ENCODE measurements around the gene BCAS1.

DNA sequence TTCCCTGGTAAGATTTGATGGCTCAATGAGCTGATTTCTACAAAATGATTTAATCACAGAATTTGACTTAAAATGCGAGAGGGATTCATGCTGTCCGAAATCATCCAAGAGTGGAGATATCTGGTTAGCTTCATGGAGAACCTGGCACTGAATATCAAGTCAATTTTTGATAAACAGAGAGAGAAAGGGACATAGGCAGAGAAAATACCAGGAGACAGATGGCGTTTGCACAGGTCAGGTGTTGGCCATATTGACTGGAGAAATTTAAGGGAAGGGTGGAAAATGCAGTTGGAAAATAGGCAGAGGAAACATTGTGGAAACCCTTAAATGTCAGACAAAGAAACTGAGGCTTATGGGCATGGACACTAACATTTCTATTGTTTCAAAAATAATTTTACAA, 47.0 kb downstream of the BCAS1 start:
- no peak for TF ChIP-seq CTCF (tag by site-specific recombination; IDR thresholded peaks at IDR 0.05)
- TF ChIP-seq ELK4 (IDR thresholded peaks at IDR 0.05; ENCODE audit: borderline replicate concordance, low read depth, low read length) = no peak
- no peak for TF ChIP-seq ZNF146 (tag by site-specific recombination; IDR thresholded peaks at IDR 0.05)

All from HEK293 (cell line).